CD14-positive monocyte (primary cell): ENCODE data around the gene HDAC4. TPM values are rescaled to one million over a fixed set of nuclear protein-coding genes. Genes with fewer than 3 reads are reported as not detected.

Experiments
- DNase-seq, 3 donors: peaks; one replicate each; pipeline ENCODE4 v3.0.0-alpha.2; 2011 to 2022
- H2AFZ ChIP-seq: 2 replicates; pipeline ENCODE4 v1.6.0; 2012; ENCODE audit warnings: mild to moderate bottlenecking, low read depth, low read length, inconsistent platforms; ENCODE audit not compliant: insufficient read depth, poor library complexity, severe bottlenecking
- H3K27ac ChIP-seq, 2 donors: 1 replicate in 1 of 2; 2 replicates in 1 of 2; pipeline ENCODE4 v1.5.1; 2012 to 2013; ENCODE audit warnings: low read length in 2 of 2, control low read depth in 1 of 2, inconsistent platforms in 1 of 2, low read depth in 1 of 2, mild to moderate bottlenecking in 1 of 2
- H3K27me3 ChIP-seq, 2 donors: one replicate each; pipeline versions ENCODE4 v1.6.0 to v1.6.1; 2011 to 2013; ENCODE audit warnings: low read length in 2 of 2; ENCODE audit not compliant: control insufficient read depth in 2 of 2, insufficient read depth in 2 of 2
- H3K36me3 ChIP-seq, 2 donors: replicated peaks in 1 of 2; 1 replicate in 1 of 2; 2 replicates in 1 of 2; pipeline versions ENCODE4 v1.5.1 to v1.6.1; 2012 to 2013; ENCODE audit warnings: low read length in 2 of 2, control low read depth in 1 of 2, inconsistent platforms in 1 of 2, mild to moderate bottlenecking in 1 of 2; ENCODE audit not compliant: insufficient read depth in 2 of 2, control insufficient read depth in 1 of 2
- H3K4me1 ChIP-seq, 2 donors: 1 replicate in 1 of 2; 2 replicates in 1 of 2; pipeline versions ENCODE4 v1.5.1 to v1.6.1; 2012 to 2013; ENCODE audit warnings: low read length in 2 of 2, control low read depth in 1 of 2, inconsistent platforms in 1 of 2, mild to moderate bottlenecking in 1 of 2, moderate library complexity in 1 of 2; ENCODE audit not compliant: insufficient read depth in 2 of 2, control insufficient read depth in 1 of 2
- H3K4me2 ChIP-seq: replicated peaks from 2 replicates; pipeline ENCODE3; 2012; ENCODE audit warnings: low read length, moderate library complexity, mild to moderate bottlenecking; ENCODE audit not compliant: poor library complexity, severe bottlenecking; ENCODE audit errors: extremely low read depth
- H3K4me3 ChIP-seq, 3 experiments: fragments of 200-600 bp in 1 of 3; sonication (generic) in 1 of 3; replicated peaks in 1 of 3; 1 replicate in 2 of 3; 2 replicates in 1 of 3; pipeline ENCODE4 v1.5.1; 2011 to 2013; ENCODE audit warnings: low read length in 3 of 3, mild to moderate bottlenecking in 3 of 3, control low read depth in 2 of 3, low read depth in 2 of 3, inconsistent platforms in 1 of 3, moderate library complexity in 1 of 3
- H3K79me2 ChIP-seq: 2 replicates; pipeline ENCODE4 v1.6.0; 2012; ENCODE audit warnings: mild to moderate bottlenecking, control low read depth, inconsistent platforms, low read length, moderate library complexity; ENCODE audit not compliant: insufficient read depth
- H3K9ac ChIP-seq: 2 replicates; pipeline ENCODE4 v1.6.0; 2017; ENCODE audit warnings: low read length, mild to moderate bottlenecking; ENCODE audit not compliant: insufficient read depth, poor library complexity, severe bottlenecking
- H3K9me3 ChIP-seq, 2 donors: replicated peaks in 1 of 2; 1 replicate in 1 of 2; 2 replicates in 1 of 2; pipeline versions ENCODE4 v1.5.1 to v1.6.1; 2012 to 2013; ENCODE audit warnings: low read length in 2 of 2, control low read depth in 1 of 2; ENCODE audit not compliant: control insufficient read depth in 1 of 2, insufficient read depth in 1 of 2
- H4K20me1 ChIP-seq: 2 replicates; pipeline ENCODE4 v1.6.0; 2012; ENCODE audit warnings: mild to moderate bottlenecking, low read length, control low read depth, moderate library complexity; ENCODE audit not compliant: insufficient read depth
- H3K27ac Mint-ChIP-seq, 7 donors: one replicate each; pipeline ENCODE4 v1.8.0; 2020; ENCODE audit warnings: mild to moderate bottlenecking in 7 of 7, mixed read lengths in 7 of 7, moderate library complexity in 6 of 7, inconsistent platforms in 2 of 7
- H3K27me3 Mint-ChIP-seq, 3 donors: one replicate each; pipeline ENCODE4 v1.8.0; 2021 to 2022; ENCODE audit warnings: low read depth in 3 of 3, mild to moderate bottlenecking in 3 of 3, mixed read lengths in 3 of 3, moderate library complexity in 3 of 3, inconsistent platforms in 1 of 3
- H3K36me3 Mint-ChIP-seq, 2 donors: one replicate each; pipeline ENCODE4 v1.8.0; 2020; ENCODE audit warnings: mixed read lengths in 2 of 2, inconsistent platforms in 1 of 2, mild to moderate bottlenecking in 1 of 2
- H3K4me1 Mint-ChIP-seq: one replicate; pipeline ENCODE4 v1.8.0; 2020; ENCODE audit warnings: mild to moderate bottlenecking, mixed read lengths
- H3K4me3 Mint-ChIP-seq, 2 donors: one replicate each; pipeline ENCODE4 v1.8.0; 2020; ENCODE audit warnings: mild to moderate bottlenecking in 2 of 2, mixed read lengths in 2 of 2, moderate library complexity in 1 of 2
- H3K9me3 Mint-ChIP-seq, 7 donors: one replicate each; pipeline ENCODE4 v1.8.0; 2020 to 2022; ENCODE audit warnings: mixed read lengths in 7 of 7, mild to moderate bottlenecking in 6 of 7, moderate library complexity in 6 of 7, inconsistent platforms in 2 of 7
- CTCF ChIP-seq: fragments of 200-600 bp; IDR thresholded peaks from one replicate; pipeline ENCODE4 v1.8.0; 2022; ENCODE audit warnings: antibody characterized with exemption, mild to moderate bottlenecking
- WGBS: methylation state at CpG from one replicate; pipeline ENCODE4 v1.1.5; 2013; ENCODE audit warnings: missing lambda C conversion rate; ENCODE audit not compliant: insufficient coverage; 5-methylcytosine and 5-hydroxymethylcytosine counted together
- intact Hi-C, 2 donors: fragments of 100-400 bp; cut with micrococcal nuclease; formaldehyde crosslinking; loops; one replicate each; pipeline versions ENCODE4 v1.15.0 to v1.15.1; 2023
- polyA plus RNA-seq, 3 donors: library from polyadenylated mRNA; depleted of rRNA in 1 of 3; unstranded in 2 of 3; stranded (reverse) in 1 of 3; fragments of 300-500 nt in 2 of 3; fragments of >200 nt in 1 of 3; fragmentation: Illumina TruSeq in 2 of 3; gene quantifications; 1 replicate in 2 of 3; 2 replicates in 1 of 3; pipeline ENCODE4 v1.2.3, GENCODE V29; 2012 to 2021

HDAC4 gene
- polyA plus RNA-seq, 3 donors, result 3.3 to 23.0 (median 4.5) TPM

- H3K9me3 ChIP-seq, result peaks cover 0 to 8% of the 10 kb centered on the region in 2 donors
- Mint-ChIP-seq H3K4me1 (peaks cover 2% of the 10 kb centered on the region), H3K27me3 (no peaks in the 10 kb centered on the region), H3K4me3 (no peak overlapping the region), H3K9me3 (peaks cover 4 to 11% (median 7%) of the 10 kb centered on the region in 7 donors), H3K27ac (no peak overlapping the region), H3K36me3 (peaks cover 45 to 53% of the 10 kb centered on the region in 2 donors)
- no peaks in the 10 kb centered on the region for H3K27me3 ChIP-seq
- H3K27ac ChIP-seq, result no peak overlapping the region
- H3K4me3 ChIP-seq, result no peak overlapping the region
- no peak overlapping the region for H2AFZ ChIP-seq
- DNase-seq, result no peak
- peaks cover 0 to 5% of the 10 kb centered on the region in 2 donors for H3K4me1 ChIP-seq
- H4K20me1 ChIP-seq, result peaks cover 13% of the 10 kb centered on the region
- TF ChIP-seq CTCF, result no peak
- H3K36me3 ChIP-seq, result peaks cover 19 to 40% of the 10 kb centered on the region in 2 donors
- peaks cover 72% of the 10 kb centered on the region for H3K79me2 ChIP-seq
- H3K4me2 ChIP-seq, result no peak overlapping the region
- H3K9ac ChIP-seq, result no peak overlapping the region
- WGBS, result 97% methylated on average over 5 of the region's 7 CpGs
- intact Hi-C loops, result no loop called here
Measured at GRCh38 chr2:239354132-239354790, 46.6 kb downstream of the HDAC4 start.

GRCh38 chr2:239353692-239354091, 47.1 kb downstream of the HDAC4 start:
- H3K9me3 ChIP-seq, result peaks cover 0 to 8% of the 10 kb centered on the region in 2 donors
- H3K27me3 ChIP-seq, result no peaks in the 10 kb centered on the region
- TF ChIP-seq CTCF, result no peak
- Mint-ChIP-seq H3K4me1 (peaks cover 2% of the 10 kb centered on the region), H3K27me3 (no peaks in the 10 kb centered on the region), H3K36me3 (peaks cover 45 to 57% of the 10 kb centered on the region in 2 donors), H3K4me3 (no peak overlapping the region), H3K27ac (no peak overlapping the region), H3K9me3 (peaks cover 4 to 11% (median 8%) of the 10 kb centered on the region in 7 donors)
- H3K27ac ChIP-seq, result no peak overlapping the region
- no peak overlapping the region for H2AFZ ChIP-seq
- H3K9ac ChIP-seq, result no peak overlapping the region
- intact Hi-C loops, result no loop called here
- WGBS, result 96% methylated on average over 4 of the region's 5 CpGs
- peaks cover 73% of the 10 kb centered on the region for H3K79me2 ChIP-seq
- no peak for DNase-seq
- peaks cover 13% of the 10 kb centered on the region for H4K20me1 ChIP-seq
- peaks cover 0 to 5% of the 10 kb centered on the region in 2 donors for H3K4me1 ChIP-seq
- no peak overlapping the region for H3K4me3 ChIP-seq
- peaks cover 24 to 43% of the 10 kb centered on the region in 2 donors for H3K36me3 ChIP-seq
- no peak overlapping the region for H3K4me2 ChIP-seq
